Inferior parietal cortex (tissue), 1 donor: Measurements from ENCODE around the gene SIGLEC15.
"Not testable (repeated sequence)": the region's sequence is repeated elsewhere in the genome, so short reads cannot be mapped to it uniquely, and the experiment has no call there.

ENCODE experiments used
- DNase-seq: peaks from one replicate; pipeline ENCODE4 v3.0.0-alpha.2; 2016; ENCODE audit errors: extremely low spot score

SIGLEC15 gene

DNA sequence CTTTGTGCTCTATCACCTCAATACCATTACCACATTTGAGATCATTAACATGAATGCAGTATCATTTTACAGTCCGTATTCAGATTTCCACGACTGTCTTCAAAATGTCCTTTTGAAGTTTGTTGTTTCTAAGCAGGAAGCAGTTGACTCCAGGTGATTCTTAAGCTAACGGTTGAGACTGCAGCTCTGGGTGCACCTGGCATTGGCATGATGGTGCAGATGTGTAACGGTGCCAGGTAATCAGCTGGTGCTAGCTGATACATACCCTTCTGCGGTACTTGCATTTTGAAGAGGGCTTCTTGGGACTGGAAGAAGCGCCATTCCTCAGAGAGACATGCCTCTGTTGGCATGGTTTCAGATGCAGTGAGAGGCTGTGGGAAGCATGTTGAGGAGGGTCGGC lies 19.5 kb downstream of the SIGLEC15 start:
- no peak for DNase-seq

DNA sequence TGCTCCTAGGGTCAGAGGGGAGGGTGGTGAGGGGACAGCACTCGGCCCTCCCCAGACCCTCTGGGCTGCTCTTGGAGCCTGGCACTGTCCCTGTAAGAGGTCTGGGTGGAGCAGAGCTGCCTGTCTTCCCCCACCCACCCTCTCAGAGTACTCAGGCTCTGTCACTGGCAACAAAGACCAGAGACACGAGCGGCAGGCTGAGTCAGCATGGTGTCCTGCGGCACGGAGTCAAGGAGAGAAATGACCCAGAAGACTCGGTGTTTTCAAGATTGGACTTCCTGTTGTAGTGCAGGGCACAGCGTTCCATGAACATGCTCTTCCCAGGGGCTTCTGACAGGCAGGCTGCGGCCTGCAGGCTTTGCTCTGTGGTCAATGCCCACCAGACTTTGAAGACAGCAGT lies 19.9 kb downstream of the SIGLEC15 start:
- no peak for DNase-seq

DNA sequence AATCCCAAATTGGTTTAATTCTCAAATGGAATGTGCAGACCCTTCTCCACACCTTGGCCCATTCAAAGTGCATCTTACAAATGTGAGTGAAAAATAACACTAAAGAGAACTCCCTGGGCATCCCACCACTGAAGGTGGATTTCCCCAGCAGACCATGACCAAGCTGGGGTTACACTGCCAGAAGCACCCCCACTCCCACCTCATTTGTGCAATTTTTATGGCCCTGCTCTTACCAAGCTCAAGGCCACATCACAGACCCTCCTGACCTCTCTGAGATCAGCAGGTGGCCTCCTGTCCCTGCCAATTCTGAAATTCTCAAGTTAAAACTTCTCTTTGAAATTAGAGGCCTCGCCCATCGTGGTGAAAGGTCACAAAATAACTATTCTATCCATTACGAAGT lies 21.6 kb downstream of the SIGLEC15 start:
- no peak for DNase-seq

DNA sequence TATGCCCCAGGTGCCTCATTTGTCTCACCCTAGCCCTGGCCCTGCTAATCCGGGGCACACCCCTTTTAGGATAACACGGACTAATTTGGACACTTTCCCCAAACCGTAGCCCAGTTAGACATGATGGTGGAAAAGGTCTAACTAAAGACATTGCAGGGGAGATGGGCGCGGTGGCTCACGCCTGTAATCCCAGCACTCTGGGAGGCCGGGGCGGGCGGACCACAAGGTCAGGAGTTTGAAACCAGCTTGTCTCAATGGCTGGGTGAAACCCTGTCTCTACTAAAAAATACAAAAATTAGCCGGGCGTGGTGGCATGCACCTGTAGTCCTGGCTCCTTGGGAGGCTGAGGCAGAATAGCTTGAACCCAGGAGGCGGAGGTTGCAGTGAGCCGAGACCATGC lies 23.2 kb downstream of the SIGLEC15 start:
- DNase-seq, result not testable (repeated sequence)

DNA sequence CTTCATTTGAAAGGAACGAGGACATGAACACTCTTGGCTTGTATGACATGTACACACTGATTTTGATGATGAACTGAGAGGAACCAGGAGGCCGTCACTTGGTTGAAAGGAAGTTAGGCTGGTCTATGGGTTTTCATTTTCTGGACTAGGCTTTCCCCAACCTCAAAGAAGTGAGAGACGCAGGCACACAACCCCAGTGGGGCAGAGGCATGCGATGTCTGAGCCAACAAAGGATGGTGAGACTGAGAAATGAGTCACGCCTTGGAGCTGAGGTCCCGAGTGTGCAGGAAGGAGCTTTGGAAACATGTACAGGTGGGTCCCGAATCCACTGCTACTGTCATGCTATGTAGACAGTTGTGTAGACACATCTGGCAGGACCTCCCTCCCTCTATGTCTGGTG lies 24.1 kb downstream of the SIGLEC15 start:
- DNase-seq, result no peak

DNA sequence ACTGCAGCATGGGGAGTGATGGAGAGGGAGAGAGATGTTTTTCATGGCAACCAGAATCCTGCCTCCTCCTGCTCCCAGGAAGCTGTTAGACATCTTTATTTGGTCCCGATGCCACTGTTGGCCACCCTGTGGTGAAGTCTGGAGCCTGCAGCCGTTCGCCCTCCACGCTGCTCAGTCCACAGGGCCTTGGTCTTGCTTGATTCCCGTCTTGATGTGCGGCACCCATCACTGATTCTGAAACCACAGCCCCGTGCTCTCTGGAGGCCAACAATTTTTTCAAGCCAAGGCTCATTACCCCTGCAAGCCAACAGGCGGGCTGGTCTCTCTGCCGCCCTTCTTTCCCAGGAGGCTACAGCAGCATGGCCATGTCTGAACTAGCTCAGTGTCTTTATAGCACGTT lies 24.5 kb downstream of the SIGLEC15 start:
- DNase-seq, result no peak

DNA sequence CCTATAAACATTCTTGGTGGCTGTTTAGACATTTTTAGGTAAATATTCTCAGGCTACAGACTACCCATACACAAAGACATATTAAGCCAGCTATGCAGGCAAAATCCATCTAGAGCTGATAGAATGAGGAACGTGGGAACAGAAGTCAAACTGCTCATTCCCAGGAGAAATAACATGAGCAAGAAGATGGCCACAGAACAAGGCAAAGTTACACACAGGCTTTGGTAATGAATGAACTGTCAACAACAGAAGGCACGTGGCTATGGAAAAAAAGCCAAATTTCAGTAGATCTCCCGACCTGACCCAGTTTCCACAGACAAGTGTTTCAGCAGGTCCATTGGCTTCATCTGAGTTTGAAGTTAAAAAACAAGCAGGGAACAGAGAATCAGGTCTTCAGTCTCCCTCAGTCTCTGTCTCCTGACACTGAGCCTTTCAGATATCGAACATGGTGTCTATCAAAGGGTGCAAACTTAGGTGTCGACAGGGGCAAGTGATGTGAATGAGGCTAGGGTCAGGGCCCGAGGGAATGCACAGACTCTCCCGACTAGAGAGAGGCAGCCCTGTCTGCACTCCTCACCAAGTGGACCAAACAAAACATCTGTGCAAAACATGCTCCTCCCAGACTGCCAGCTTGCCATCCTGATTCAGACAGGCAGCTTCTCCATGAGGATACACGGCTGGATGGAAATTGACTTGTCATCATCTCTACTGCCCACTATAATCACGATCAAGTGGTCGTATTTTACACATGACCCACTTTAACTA lies 25.9 kb downstream of the SIGLEC15 start:
- no peak for DNase-seq

DNA sequence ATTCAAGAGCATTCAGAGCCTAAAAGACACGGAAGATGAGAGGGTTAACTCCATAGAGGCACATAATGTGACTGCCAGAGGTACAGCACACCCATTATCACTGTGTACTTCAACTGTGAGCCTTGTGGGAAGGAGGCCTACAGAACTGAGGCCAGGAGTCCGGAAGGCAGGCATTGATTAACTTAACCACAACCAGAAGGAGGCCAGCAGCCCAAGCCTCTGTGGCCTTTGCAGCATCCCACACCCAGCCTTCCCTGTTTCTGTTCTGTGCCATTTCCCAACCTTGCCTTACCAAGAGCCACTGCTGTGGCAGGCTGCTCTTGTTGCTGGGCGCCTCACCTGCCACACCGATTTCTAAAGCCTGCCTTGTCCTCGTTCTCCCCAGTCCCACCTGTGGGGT lies 27.2 kb downstream of the SIGLEC15 start:
- no peak for DNase-seq

DNA sequence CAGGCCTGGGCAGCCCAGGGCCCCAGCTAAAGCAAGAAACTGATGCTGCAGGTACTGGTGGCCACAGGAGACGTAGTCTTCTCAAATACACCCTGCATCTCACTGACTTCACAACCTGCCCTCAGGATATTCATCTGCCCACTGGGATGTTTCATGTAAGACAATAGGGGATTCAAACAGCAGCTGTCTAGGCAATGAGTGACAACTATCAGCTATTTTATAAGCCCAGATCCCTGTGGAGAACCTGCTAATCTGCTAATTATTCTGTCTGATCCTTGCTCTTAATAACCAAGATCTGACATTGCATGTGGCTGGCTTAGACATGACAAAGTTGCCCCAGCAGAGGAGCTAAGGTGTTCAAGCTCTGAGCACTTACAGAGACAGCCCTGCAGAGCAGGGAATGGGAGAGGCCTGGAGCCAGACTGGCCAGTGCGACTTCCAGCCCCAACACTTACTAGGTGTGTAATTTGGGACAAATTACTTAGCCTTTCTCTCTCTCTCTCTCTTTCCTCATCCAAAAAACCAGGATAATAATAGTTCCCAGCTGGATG lies 28.6 kb downstream of the SIGLEC15 start:
- no peak for DNase-seq

DNA sequence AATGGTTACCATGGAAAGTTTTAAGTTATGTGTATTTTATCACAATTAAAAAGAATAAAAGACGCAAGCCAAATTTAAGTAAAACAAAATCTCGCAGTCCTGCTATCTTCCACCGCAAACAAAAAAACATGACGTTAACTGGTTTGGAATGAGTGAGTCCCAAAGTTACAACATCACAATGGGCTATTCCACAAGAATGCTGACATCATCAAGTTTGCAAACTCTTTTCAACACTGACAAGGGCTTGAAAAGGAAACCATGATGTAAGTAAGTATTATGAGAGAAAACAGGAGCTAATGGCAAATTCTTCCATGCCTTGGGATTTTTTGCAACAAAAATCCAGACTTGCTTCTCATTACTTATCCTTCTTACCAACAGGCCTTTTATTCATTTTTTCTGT lies 31.1 kb downstream of the SIGLEC15 start:
- DNase-seq, result no peak

DNA sequence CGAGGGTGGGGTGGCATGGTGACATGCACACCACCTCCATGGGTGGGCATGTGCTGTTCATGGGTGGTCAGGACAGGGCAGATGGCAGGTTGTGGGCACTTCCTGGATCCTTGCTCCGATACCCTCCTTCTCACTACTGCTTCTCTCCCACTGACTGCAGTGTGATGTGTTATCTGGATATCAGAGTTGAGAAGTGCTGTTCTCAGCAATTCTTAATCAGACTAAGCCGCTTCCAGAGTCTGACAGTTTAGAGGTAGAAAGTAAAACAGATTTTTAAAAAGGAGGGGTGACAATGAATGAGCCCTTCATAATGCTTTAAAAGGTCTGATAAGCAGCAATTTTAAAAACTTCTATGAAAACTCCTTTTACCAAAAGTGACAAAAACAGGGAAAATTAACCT lies 33.9 kb downstream of the SIGLEC15 start:
- DNase-seq, result no peak

DNA sequence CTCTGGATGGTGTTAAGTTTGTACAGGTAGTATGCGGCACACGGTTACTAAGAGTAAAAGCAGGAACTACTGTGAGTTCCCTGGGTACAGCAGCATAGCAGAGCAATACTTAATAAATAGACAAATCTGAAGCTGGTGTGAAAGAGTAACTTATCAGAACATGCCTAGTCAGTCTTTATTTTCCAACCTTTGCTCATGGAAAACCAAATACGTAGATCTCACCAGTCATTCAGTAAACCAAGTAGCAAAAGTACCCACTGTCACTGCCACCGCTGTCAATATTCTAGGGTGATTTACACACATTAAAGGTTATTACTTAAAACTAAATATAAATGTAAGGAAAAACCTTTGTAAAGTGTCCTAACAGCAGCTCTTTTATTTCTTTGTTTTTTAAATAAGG lies 35.0 kb downstream of the SIGLEC15 start:
- no peak for DNase-seq

DNA sequence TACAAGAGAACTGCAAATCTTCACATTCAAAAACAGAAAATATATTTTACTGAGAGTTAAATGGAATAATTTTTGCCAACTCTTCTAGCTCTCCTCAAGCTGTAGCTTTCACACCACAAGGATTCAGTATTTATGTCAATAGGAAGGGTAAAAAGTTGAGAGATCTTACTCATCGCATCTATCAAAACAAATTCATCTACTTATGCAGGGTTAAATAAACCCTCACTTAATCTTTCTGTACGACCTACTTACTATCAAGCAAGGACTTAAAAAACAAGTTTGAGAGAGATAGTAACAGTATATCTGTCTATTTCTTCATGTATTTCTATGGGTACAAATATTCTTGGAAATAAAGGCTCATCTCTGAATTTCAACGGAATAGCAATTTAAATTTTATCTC lies 35.5 kb downstream of the SIGLEC15 start:
- DNase-seq, result no peak

DNA sequence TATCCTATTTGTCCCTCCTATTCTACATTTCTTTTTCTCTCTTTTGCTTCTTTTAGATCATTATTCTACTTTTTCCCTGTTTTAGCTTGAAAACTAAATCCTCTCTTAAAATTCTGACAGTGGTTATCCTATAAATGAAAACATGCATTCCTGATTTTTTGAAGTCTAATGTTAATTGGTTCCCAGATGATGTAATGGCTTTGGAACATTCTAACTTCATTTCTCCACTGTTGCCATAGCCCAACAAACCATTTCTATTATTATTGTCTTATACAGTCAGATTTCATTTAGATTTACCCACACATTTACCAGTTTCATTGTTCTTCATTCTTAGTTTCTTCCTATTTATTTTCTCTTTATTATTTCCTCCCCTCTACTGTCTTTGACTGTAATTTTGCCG lies 36.5 kb downstream of the SIGLEC15 start:
- DNase-seq, result no peak

DNA sequence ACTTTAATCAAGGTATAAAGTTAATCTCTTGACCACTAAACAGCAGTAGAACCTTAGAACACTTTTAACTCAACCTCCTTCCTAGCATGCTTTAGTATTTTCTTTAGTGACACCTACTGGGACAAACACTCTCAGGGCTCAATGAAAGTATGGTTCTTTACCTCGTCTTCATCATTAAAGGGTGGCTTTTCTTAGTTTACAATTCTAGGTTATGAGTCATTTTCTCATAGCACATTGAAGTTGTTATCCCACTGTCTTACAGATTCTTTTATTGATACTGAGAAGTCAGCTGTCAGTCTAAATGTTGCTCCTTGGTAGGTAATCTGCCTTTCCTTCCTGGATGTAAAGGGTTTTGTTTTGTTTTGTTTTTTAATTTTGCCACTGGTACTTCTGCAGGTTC lies 38.0 kb downstream of the SIGLEC15 start:
- no peak for DNase-seq

DNA sequence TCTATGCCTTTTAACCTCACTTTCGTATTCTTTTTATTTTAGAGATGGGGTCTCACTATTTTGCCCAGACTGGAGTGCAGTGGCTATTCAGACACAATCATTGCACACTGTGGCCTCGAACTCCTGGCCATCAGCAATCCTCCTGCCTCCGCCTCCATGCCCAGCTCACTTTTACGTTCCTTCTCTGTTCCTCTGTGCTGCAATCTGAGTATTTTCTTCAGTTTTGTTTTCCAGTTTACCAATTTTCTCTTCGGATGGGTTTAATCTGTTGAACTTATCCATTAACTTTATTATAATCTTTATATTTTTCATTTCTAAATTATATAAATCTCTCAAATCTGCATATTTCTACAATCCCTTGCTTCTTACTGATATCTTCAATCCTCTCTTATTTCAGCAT lies 38.6 kb downstream of the SIGLEC15 start:
- DNase-seq, result no peak

DNA sequence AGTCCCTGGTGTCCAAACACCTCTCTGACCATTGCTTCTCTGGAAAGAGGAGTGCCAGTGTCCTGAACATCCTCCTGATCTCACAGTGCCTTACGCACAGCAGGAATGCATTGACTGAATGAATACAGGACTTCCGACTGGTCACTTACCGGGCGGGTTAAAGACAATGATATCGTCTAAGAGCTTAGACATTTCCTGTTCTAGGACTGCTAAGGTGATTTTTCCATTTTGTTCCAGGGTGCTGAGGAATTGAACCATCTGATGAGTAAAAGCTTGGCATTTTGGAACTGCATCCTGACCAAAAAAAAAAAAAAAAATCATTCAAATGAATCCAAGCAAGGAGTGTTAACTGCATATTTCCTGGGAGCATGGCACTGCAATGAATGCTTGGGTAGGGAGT lies 40.0 kb downstream of the SIGLEC15 start:
- no peak for DNase-seq

DNA sequence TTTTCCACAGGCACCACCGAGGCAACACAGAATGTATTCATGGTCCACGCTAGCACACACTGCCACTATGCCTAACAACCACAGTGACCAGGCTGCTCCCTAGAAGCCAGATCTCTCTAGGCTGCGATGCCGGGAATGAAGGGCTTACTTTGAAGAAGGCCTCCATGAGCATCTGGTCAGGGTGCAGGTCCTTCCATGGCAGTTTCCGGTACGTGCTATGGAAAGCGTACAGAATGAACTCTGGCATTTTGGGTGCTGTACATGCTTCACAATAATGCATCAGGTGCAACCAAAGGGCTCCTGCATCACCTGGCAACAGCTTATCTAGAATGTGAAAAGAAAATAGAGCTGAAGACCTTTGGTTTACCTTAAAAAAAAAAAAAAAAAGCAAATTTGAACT lies 44.9 kb downstream of the SIGLEC15 start:
- DNase-seq, result no peak

DNA sequence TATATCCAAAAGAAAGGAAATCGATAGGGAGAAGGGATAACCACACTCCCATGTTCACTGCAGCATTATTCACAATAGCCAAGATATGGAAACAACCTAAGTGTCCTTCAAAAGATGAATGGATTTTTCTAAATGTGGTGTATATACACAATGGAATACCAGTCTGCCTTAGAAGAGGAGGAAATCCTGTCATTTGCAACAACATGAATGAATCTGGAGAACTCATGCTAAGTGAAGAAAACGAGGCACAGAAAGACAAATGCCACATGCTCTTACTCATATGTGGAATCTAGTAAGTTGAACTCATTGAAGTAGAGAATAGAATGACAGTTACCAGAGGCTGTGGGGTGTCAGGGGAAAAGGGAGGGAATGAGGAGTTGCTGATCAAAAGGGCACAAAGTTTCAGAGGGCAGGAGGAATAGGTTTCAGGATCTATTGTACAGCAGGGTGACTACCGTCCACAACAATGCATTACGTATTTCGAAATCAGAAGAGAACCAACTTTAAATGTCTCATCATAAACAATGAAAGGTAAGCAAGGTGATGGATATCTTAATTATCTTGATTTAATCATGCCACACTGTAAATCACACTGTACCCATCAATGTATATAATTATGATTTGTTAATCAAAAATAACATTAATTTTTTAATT lies 46.1 kb downstream of the SIGLEC15 start:
- no peak for DNase-seq

DNA sequence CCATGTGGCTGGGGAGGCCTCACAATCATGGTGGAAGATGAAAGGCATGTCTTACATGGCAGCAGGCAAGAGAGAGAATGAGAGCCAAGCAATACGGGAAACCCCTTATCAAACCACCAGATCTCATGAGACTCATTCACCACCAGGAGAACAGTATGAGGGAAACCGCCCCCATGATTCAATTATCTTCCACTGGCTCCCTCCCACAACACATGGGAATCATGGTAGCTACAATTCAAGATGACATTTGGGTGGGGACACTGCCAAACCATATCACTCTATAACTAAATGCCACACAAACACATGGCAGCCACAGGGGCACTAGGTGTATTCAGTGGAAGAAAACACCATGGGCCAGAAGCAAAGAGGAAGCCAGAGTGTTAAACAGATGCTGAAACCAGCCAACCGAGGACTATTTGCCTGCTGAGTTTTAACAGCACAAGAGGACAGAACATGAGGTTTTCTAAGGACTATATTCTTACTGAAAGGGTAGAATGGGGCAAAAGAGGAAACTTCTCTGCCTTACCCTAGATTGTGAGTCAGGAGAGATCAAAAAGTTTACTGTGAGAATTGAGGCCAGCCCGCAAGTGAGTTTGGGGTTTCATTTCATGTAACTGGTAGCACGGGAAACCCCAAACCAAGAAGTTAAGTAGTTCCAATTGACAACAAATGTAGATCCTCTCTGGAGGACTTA lies 49.2 kb downstream of the SIGLEC15 start:
- DNase-seq, result no peak

DNA sequence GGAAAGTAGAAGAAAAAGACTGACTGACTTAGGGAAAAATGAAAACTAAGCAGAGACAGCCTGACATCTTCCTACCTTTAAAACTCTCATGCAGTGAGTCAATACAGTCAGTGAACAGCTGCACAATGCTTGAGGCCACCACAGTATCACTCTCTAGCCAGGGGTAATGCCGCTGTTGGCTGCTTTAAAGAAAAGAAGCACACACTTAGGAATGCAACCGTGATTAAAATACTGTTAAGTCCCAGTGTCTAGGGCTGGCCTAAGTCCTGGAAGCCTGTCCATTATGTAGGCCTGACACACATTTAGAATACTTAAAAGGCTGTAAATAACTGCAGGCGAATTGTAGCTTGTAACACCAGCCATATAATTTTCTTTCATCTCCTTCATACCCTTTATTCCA lies 50.7 kb downstream of the SIGLEC15 start:
- DNase-seq, result no peak

DNA sequence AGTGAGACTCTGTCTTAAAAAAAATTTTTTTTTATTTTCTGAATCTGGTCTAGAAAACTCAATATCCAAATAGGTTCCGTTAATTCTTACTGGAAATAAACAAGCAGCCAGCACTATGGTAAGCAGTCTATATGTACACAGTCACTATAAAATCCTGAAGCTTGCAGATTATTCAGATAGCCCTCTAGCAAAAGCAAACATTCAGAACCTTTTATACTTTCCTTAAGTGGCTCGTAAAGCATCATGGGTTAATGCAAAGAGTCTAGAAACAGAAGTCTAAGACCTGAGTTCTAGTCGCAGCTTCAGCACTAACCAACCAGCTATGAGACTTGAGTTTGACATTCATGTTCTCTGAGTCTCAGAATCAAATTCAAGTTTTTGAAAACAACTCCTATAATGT lies 51.9 kb downstream of the SIGLEC15 start:
- no peak for DNase-seq
